ENCODE results near the gene CAPN13.

DNA sequence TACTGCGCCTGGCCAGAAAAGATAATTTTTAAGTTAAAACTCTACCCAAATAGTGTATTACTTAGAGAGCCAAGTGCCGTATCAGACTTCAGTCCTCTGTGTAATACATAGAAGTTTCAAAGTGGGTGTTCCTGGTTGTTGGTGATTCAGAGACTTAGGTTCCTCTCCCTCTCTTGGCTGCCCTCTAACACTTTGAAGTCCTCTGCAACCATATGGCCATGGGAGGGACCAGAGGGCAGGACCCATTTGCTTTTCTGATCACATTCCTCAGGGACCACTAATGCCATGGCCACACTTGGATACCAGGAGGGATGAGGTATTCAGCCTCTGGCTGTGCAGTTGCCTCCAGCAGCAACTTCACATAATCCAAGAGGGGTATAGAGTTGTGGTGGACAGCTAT is 131.5 kb downstream of the CAPN13 start:
- TF ChIP-seq SPI1 (IDR thresholded peaks at IDR 0.05; ENCODE audit: low read depth, low read length) (no peak), POU2F2 (IDR thresholded peaks at IDR 0.05; ENCODE audit: low read depth, low read length) (no peak), POLR2A (IDR thresholded peaks at IDR 0.05; ENCODE audit: low read depth, low read length) (no peak)

Measured in GM12891 (cell line).